ENCODE measurements around the gene DEAF1.
"Not testable (repeated sequence)": the region's sequence is repeated elsewhere in the genome, so short reads cannot be mapped to it uniquely, and the experiment has no call there.

The DEAF1 gene, protein sequence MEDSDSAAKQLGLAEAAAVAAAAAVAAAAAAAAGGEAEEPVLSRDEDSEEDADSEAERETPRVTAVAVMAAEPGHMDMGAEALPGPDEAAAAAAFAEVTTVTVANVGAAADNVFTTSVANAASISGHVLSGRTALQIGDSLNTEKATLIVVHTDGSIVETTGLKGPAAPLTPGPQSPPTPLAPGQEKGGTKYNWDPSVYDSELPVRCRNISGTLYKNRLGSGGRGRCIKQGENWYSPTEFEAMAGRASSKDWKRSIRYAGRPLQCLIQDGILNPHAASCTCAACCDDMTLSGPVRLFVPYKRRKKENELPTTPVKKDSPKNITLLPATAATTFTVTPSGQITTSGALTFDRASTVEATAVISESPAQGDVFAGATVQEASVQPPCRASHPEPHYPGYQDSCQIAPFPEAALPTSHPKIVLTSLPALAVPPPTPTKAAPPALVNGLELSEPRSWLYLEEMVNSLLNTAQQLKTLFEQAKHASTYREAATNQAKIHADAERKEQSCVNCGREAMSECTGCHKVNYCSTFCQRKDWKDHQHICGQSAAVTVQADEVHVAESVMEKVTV

DNA sequence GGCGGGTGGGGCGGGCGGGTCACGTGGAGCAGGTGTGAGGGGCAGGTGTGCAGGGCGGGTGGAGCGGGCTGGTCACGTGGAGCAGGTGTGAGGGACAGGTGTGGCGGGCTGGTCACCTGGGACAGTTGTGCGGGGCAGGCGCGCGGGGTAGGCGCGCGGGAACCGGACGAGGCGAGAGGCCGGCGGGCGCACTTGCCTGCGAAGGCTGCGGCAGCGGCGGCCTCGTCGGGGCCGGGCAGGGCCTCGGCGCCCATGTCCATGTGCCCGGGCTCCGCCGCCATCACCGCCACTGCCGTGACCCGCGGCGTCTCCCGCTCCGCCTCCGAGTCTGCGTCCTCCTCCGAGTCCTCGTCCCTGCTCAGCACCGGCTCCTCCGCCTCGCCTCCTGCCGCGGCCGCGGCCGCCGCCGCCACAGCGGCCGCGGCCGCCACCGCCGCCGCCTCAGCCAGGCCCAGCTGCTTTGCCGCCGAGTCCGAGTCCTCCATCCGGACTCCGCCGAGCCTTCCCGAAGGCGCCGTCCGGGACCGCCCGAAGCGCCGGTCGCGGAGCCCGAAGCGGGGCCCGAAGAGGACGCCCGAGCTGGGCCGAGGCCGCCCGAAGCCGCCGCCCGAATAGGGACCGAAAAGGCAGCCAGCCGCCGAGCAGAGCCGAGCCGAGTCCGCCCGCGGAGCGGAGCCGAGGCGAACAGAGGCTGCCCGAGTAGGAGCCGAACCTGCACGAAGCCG, at the start of gene DEAF1:
Gene DEAF1 (minus strand): TSS at position 660 of the 725 bp plus-strand sequence. CDS start 175 bp downstream, at position 485.
- peak; percentile 96 to 100 for DNase-seq

- DNase-seq, result no peak
These were observed 47.7 kb upstream of the DEAF1 start for GRCh38 chr11:742571-743201.

GRCh38 chr11:742156-742546, 47.1 kb upstream of the DEAF1 start:
- no peak for DNase-seq

GRCh38 chr11:737899-738298, 42.9 kb upstream of the DEAF1 start:
- not testable (repeated sequence) for DNase-seq

DNA sequence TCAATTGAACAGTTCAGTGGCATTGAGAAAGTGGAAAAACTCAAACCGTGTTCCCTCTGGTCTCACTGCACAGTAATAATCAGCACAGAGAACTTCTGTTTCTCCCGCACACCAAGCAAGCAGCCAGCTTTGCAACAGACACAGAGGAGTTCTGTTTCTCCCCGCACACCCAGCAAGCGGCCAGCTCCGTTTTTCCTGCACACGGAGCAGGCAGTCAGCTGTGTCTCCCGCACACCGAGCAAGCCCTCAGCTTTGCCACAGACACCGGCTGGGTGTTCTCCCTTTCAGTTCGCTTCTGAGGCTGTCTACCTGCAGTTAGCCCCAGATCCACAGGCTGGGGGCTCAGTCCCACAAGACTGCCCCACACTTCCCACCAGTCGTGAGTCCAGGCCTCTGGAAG, 42.3 kb upstream of the DEAF1 start:
- DNase-seq, result no peak

DNA sequence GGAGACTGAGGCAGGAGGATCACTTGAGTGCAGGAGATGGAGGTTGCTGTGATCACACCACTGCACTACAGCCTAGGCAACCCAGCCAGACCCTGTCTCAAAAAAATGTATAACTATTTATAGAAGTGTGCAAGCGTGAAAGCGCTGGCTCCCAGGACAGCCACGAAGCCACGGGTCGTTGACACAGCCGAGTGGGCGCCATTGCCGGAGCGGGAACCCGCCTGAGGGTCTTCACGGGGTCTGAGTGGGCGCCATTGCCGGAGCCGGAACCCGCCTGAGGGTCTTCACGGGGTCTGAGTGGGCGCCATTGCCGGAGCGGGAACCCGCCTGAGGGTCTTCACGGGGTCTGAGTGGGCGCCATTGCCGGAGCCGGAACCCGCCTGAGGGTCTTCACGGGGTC, 39.5 kb upstream of the DEAF1 start:
- DNase-seq, result not testable (repeated sequence)

GRCh38 chr11:733072-733471, 38.0 kb upstream of the DEAF1 start:
- DNase-seq, result peak; percentile 31 to 68

- no peak for DNase-seq
These were observed 34.6 kb upstream of the DEAF1 start for GRCh38 chr11:729492-730074.

DNA sequence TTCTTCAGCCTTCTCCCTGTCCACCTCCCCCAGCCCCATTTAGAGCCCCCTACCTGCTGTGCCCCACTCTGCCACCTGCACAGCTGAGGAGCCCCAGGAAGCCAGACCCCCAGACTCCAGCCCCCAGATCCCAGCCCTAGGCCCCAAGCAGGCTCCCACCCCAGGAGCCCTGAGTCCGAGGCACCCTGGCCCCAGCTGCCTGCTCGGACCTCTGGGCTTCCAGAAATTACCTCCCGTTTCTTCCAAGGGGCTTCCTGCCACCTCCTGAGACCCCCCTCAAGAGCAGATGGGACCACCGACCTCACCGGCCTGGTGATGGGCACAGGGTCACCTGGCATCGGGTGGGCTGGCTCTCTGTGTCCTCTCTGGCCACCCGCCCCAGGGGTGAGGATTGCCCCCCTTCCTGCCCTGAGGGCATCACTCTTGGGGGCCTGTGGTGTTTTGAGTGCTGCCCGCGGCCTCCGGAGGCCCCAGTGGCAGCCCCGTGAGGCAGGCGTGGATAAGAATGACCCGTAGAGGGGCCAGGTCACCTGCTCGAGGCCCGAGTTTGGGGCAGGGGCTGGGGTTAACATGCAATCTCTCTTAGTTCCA, 34.0 kb upstream of the DEAF1 start:
- no peak for DNase-seq

DNA sequence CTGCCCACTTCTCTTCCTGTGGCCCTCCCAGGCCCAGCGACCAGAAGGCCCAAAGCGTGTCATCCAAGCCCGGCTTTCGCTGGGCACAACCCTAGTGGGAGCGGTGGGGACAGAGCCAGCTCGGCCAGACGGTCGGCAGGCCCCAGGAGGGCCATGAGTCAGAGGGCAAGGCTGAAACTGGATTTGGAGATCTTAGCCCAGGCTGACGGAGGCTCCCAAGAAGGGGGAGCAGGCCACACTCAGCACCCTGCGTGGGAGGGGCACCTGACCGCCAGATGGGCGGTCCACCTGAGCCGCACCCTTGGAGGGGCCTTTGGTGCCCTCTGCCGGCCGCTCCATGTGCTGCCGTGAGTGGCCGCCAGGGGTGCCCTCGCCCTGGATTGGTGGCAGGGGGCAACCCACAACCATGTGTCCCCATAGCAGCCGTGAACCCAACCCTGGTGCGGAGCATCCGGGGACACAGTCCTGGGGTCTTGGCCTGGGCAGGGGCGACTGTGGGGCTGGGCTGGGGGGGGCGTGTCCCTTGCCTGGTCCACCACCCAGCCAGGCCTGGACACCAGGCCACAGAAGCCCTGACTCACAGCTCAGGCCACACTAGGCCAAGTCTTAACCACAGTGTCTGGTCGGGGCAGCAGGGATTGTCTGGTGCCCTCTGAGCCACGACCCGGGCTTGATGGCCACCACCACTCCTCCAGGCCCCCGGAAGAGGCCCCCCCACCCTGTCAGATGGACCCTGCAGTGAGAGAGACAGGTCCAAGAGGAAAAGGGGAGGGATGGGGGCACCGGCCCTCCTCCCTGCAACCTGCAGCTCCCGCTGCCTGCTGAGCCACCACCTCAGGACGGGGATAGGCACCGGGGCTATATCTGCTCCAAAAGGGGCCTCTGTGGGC, 33.1 kb upstream of the DEAF1 start:
- peak in 1 of 2 experiments; percentile 92 for DNase-seq

- DNase-seq, result no peak
These were observed 32.3 kb upstream of the DEAF1 start for GRCh38 chr11:727281-727701.

DNA sequence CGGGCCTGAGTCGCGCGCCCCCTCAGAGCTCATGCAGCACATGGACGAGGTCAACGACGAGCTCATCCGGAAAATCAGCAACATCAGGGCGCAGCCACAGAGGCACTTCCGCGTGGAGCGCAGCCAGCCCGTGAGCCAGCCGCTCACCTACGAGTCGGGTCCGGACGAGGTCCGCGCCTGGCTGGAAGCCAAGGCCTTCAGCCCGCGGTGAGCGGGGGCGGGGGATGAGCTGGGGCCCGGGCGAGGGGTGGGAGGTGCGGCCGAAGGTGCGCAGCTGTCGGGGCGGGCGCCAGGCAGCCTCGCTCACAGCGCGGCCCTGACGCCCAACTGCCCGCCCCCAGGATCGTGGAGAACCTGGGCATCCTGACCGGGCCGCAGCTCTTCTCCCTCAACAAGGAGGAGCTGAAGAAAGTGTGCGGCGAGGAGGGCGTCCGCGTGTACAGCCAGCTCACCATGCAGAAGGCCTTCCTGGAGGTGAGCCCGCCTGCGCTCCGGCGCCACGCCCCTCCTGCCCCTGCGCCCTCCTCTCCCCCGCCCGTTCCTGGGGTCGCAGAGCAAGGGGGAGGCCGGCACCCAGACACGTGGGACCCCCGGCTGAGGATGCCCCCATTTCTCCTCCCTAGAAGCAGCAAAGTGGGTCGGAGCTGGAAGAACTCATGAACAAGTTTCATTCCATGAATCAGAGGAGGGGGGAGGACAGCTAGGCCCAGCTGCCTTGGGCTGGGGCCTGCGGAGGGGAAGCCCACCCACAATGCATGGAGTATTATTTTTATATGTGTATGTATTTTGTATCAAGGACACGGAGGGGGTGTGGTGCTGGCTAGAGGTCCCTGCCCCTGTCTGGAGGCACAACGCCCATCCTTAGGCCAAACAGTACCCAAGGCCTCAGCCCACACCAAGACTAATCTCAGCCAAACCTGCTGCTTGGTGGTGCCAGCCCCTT, 31.5 kb upstream of the DEAF1 start:
- peak; percentile 47 to 93 for DNase-seq

- DNase-seq, result peak in 1 of 2 experiments; percentile 91
These were observed 30.7 kb upstream of the DEAF1 start for GRCh38 chr11:725624-726202.

GRCh38 chr11:724778-725386, 29.9 kb upstream of the DEAF1 start:
- DNase-seq, result no peak

- DNase-seq, result peak in 1 of 2 experiments; percentile 62
These were observed 29.2 kb upstream of the DEAF1 start for GRCh38 chr11:724049-724777.

GRCh38 chr11:723120-723883, 28.3 kb upstream of the DEAF1 start:
- DNase-seq, result peak; percentile 55 to 73

GRCh38 chr11:722346-722811, 27.4 kb upstream of the DEAF1 start:
- DNase-seq, result peak in 1 of 2 experiments; percentile 65
